ENCODE data around the gene SCTR.

The SCTR gene

DNA sequence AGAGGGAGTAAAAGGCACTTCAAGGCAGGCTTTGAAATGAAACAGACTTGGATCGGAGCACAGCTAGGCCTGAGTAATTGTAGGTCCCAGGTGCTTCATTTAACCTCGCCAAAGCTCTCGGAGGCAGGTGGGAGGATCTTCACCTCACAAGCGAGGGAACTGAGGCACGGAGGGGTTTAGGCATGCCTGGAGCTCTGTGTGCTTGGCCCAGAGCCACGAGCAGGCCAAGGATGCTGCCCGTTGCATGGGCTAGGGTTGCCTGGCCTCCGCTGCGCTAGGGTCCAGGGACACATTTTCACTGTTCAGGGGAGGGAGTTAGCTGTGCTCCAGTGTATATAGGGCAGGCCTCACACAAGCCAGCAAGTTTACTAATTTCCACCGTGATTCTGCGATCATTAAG, 81.4 kb downstream of the SCTR start:
- no peak for DNase-seq (ENCODE audit: low read depth)

DNA sequence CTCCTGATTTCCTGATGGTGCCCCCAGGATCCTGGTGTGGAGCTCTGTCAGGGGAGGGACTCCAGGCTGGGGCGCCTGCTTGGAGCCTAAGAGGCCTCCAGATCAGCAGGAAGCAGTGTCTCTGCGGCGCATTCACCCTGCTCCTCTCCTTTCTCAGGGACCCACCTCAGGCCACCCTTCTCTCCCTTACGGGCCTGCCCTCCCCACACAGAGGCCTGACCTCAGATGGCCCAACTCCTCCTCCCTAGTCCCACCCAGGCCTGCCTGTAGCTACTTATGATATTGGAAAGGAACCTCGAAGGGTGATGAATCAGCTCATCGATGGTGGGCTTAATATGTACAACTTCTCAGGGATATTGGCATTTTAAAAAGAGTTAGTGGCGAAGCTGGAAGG, 82.1 kb downstream of the SCTR start:
- DNase-seq (ENCODE audit: low read depth) = no peak

- no peak for DNase-seq (ENCODE audit: low read depth)
Observed at GRCh38 chr2:119441376-119442225, 82.7 kb downstream of the SCTR start.

DNA sequence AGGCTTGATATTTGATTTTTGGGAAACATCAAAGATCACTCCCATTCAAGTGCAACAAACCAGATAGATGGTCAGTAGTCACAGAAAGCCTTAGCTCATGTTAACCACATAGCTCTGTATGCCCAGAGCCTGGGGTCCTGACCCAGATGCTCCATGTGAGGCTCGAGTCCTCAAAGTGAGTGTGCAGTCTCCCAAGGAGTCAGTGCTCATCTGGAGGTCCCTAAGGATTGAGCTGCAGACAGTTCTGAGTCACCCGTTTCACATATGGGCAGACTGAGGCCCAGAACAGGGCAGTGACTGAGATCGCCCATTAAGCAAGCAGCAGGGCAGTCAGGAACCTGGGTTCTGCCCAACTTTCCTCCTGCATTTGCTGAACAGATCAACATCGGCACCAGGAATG, 83.4 kb downstream of the SCTR start:
- no peak for DNase-seq (ENCODE audit: low read depth)

GRCh38 chr2:119440501-119440870, 83.8 kb downstream of the SCTR start:
- DNase-seq (ENCODE audit: low read depth) = no peak

DNA sequence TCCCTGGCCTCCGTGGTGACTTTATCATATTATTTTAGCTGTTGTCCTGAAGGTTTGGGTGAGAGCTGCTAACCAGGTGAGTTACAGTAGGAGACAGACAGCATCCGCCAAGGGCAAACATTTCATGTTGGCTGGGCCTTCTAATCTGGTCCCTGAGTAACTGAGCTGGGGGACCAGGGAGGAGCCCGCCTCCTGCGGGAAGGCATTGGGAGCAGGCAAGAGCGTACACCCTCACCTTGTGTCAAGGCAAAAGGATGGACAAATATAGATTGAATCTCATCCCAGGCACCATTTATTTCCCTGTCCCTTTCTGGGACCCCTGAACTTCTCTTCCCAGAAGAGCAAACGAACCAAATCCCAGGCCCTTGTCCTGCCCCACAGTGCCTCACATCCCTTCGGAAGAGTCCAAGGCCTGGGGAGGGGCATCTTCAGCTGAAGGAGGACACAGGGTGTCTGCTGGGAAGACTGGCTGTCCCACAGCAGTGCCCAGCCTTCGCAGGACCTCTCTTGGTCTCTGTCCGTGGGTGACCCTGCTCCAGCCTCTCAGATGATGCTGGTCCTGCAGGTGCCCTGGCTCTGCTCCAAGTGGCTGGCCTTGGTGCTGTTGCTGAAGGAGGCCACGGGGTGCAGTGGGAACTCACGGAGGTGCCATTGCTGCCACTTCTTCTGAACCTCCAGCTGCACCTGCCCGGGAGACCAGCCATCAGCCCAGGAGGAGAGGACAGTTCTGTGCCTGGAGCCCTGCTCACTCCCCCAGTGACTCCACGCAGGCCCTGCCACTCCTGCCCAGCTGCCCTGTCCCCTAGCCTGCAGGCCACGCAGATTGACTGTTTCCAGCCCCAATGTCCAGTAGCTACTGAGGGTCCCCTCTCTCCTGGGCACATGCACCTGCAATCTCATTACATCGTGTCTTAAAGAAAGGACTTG, 84.4 kb downstream of the SCTR start:
- DNase-seq (ENCODE audit: low read depth) = no peak

GRCh38 chr2:119438726-119439284, 85.5 kb downstream of the SCTR start:
- no peak for DNase-seq (ENCODE audit: low read depth)

GRCh38 chr2:119438128-119438656, 86.1 kb downstream of the SCTR start:
- no peak for DNase-seq (ENCODE audit: low read depth)

- DNase-seq (ENCODE audit: low read depth) = no peak
Observed at GRCh38 chr2:119436993-119437772, 87.1 kb downstream of the SCTR start.

GRCh38 chr2:119435953-119436297, 88.4 kb downstream of the SCTR start:
- DNase-seq (ENCODE audit: low read depth) = no peak

DNA sequence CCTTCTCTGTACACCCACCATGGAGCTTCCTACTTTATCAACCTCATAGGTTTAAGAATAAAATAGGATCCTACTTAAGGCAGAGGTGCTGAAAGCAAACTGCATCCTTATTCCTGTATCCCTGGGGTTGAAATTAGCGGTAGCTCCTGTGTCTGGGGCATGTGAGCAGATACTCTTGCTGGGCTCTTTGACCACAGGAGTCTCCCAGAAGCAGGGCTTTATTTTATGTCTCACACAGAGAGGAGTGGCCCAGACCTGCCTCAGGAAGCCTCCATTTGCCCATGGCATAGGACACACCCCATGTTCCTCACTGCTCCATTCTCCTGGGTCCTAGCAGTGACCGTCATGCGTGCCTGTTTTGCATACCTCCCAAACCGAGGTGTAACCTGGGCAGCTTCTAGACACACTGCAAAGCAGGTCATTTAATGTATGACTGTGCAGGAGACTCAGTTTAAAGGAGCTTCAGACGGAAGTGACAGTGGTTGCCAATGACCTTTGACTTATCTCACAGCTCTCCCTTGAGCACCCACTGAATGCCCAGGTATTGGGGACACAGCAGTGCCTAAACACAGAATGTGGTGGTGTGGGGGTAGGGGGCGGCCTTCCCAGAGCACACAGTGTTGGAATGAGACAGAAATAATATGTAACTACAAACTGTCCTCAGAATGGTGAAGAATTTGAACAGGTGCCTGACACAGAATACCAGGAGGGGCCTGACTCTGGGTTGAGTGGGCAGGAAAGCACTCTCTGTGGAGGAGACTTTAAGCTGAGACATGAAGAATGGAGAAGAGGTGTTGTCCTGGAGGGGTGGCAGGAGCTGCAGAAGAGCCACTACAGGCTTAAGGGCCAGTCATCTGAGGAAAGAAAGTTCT, 89.0 kb downstream of the SCTR start:
- no peak for DNase-seq (ENCODE audit: low read depth)

DNA sequence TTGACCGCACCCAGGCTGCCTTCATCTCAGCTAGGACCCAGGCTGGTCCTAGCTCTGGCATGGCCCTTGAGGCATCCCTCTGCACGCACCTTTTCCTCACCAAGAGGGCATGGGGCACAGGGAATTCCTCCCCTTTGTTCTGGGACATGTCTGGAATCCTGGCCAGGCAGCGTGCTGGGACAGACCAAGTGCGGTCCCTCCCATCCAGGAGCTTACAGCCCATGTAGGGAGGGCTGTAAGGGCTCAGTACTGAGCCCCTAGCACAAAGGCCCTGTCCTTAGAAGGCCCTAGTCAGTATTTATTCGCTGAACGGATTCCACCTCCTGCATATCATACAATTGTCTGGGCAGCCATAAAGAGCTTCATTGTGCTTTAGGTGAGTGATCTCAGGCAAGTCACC, 89.6 kb downstream of the SCTR start:
- DNase-seq (ENCODE audit: low read depth) = no peak

GRCh38 chr2:119433636-119434327, 90.5 kb downstream of the SCTR start:
- no peak for DNase-seq (ENCODE audit: low read depth)

DNA sequence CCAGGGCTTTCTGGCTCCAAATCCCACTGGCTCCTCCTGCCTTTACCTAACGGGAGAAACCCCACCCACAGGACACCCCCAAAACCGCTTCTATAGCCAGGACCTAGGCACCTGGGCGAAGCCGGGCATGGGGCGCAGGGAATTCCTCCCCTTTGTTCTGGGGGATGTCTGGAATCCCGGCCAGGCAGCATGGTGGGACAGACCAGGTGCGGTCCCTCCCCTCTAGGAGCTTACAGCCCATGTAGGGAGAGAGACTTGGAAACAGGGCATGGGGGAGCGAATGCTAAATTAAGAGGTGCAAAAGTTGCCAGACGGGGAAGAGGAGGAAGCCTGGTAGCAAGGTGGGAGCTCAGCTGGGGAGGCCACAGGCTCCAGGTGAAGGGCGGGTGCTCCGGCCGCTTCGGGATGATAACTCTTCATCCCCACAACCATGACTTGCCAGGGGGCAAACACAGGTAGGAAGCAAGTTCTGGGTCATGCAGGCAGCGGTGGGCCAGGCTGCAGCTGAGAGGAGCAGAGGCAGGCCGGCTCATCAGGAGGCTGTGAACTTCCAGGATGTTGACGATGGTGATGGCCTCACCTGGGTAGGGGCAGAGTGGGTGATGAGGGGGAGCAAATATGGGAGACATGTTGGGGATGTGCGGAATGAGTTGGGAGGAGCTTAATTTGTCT, 91.3 kb downstream of the SCTR start:
- DNase-seq (ENCODE audit: low read depth) = no peak

DNA sequence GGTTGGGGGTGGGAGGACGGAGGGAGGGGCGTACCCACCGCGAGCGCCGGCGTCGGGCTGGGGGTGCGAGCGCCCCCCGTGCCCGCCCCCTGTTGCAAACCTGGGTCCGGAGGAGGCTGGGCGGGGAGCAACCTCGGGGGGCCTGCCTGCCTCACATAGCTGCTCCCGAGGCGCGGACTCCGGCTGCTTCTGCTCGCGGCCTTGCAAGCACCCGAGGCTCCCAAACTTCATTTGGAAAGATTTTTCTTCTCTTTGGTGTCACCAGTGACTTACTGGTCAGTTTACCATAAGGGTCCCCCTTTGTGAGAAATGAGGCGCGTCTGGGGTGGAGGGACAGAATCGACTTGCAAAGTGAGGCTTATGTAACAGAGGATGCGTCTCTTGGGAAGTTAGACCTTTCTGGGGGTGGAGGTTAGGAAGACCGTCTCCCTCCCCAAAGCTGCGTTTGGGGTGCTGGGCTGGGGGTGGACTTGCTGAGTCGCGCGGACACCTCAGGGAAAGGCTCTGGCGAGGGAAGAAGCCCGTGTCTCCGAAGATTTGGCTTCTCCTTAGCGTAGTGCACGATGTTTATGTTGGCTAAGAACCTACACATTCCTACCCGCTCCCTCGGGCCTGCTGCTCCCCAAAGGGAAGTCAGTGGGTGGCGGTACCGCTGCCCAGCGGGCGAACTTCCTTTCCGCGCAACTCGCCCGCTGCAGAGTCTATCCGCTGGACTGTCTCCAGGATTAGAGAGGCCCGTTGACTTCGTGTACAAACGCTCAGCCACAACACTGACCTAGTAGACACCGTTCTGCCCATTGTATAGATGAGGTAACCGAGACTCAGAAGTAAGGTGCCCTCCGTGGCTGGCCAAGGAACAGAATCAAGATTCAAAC, 92.1 kb downstream of the SCTR start:
- no peak for DNase-seq (ENCODE audit: low read depth)

DNA sequence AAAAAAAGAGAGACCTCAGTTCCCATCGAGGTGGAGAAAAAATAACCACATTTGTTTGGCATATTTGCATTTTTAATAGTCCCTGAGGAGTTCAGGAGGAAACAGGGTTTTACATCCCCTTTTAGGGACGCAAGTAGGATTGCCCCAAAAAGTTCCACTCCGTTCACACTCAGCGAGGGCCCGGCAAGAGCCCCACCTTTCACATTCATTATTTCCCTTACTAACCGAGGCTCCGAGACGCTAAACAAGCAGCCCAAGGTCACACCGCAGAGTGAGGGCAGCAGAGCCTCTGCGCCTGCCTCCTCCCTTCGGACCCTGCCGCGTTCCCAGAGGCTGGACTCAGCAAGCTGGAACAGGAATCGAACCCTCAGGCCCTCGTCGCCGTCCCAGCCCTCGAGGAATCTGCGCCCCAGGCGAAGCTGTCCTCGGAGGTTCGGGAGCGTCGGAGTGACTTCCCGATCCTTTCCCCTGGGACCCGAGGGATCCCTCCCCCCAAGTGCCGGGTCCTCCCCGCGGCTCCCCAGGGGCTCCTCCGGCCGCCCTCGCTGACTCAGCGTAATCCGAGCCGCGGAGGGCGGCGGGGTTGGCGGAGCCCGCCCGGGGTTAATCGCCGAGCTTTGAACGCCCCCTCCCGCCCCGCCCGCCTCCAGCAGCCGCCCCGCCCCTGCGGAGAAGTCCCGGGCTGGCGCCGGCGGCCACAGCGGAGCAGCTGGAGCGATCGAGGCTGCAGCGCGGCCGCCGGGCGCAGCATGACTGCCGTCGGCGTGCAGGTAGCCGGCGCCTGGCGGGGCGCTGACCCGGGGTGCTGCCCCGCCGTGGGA, 92.9 kb downstream of the SCTR start, which contains the start of gene TMEM37:
Gene TMEM37, plus strand, starts transcription at position 700 of the 821 bp plus-strand sequence. Its CDS starts 50 bp downstream, at position 750.
- no peak for DNase-seq (ENCODE audit: low read depth)

DNA sequence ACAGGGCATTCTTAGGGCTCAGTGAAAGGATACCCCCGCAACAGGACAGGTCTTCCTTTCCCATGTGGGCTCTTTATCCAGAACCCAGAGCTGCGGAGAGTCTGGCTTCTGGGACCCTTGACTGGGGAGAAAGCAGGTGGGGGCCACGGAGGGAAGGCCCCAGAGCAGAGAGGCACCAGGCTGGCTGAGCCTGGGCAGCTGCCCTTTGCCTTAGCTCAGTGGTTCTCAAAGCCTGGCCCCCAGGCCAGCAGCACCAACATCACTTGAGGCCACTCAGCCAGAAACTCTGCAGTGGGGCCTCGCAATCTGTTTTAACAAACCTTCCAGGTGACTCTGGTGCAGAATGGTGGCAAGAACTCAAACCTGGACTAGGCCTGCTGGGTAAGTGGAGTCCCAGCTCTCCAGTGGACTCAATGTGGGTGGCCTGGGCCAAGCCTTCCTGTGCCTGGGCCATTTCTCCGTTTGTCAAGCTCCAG, 94.2 kb downstream of the SCTR start:
- no peak for DNase-seq (ENCODE audit: low read depth)

Data from activated gamma-delta T cell treated with anti-CD3 and anti-CD28 coated beads, Interleukin-2, amount 50 U/mL, for 16 hours (primary cell).